ENCODE results near the gene ICA1. TPM values are rescaled to one million over a fixed set of nuclear protein-coding genes. Genes with fewer than 3 reads are reported as not detected.

The ICA1 gene
- total RNA-seq, 1 experiment from 2014 or later, result not detected

- no peaks in the 10 kb centered on the region for H3K9me3 ChIP-seq (ENCODE audit: low read depth, low read length, poor library complexity, severe bottlenecking)
- no peak for DNase-seq (ENCODE audit: low spot score)
- H3K27ac ChIP-seq (ENCODE audit: low read depth, low read length, poor library complexity, severe bottlenecking), result no peak overlapping the region
- H3K36me3 ChIP-seq (ENCODE audit: insufficient read depth, low read length, poor library complexity, severe bottlenecking), result no peaks in the 10 kb centered on the region
- H3K27me3 ChIP-seq (replicated peaks; ENCODE audit: insufficient read depth, low read depth, low read length, poor library complexity), result no peaks in the 10 kb centered on the region
- ChIA-PET POLR2A (ENCODE audit: low non-redundant PET) (no interaction called here), CTCF (no interaction called here)
- BruUV-seq (replicated peaks), result no TSS peak
- no peak for TF ChIP-seq EZH2 (IDR thresholded peaks at IDR 0.05; ENCODE audit: borderline replicate concordance, low read depth, low read length, poor library complexity, severe bottlenecking)
- TF ChIP-seq CTCF (conservative IDR thresholded peaks at IDR 0.05; ENCODE audit: low read depth, low read length), result no peak
- H3K4me3 ChIP-seq (ENCODE audit: low read depth, low read length, poor library complexity, severe bottlenecking), result no peak overlapping the region
- intact Hi-C loops (cut with micrococcal nuclease; ENCODE audit: unreplicated experiment), result no loop called here
- H3K4me1 ChIP-seq (ENCODE audit: insufficient read depth, low read length, poor library complexity, severe bottlenecking), result peaks cover 53% of the 10 kb centered on the region
These were observed 110.7 kb downstream of the ICA1 start for GRCh38 chr7:8151161-8151725.

DNA sequence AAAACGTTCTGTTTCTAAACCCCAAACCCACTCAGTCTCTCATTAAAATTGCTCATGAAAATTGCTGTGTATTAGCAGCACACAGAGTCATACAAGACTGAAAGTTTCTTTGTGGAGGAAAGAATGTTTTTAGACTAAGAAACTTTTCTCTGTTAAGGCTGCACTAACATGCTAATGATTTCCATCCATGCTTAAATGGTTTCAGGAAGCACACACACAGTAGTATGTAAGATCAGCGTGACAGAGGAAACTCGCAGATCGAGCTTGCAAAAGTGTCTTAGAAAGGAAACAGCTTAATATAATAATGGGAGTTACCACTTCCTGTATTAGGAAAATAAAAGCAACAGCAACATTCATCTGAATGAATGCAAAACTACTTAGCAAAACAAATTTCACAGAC lies 112.7 kb downstream of the ICA1 start:
- H3K4me3 ChIP-seq (ENCODE audit: low read depth, low read length, poor library complexity, severe bottlenecking), result peak overlapping the region; percentile 13
- intact Hi-C loops (cut with micrococcal nuclease; ENCODE audit: unreplicated experiment), result no loop called here
- peaks cover 53% of the 10 kb centered on the region for H3K4me1 ChIP-seq (ENCODE audit: insufficient read depth, low read length, poor library complexity, severe bottlenecking)
- peak; percentile 93 for DNase-seq (ENCODE audit: low spot score)
- ChIA-PET CTCF (no interaction called here), POLR2A (ENCODE audit: low non-redundant PET) (no interaction called here)
- H3K27ac ChIP-seq (ENCODE audit: low read depth, low read length, poor library complexity, severe bottlenecking), result peak overlapping the region; percentile 66
- no peak for TF ChIP-seq EZH2 (IDR thresholded peaks at IDR 0.05; ENCODE audit: borderline replicate concordance, low read depth, low read length, poor library complexity, severe bottlenecking)
- TF ChIP-seq CTCF (conservative IDR thresholded peaks at IDR 0.05; ENCODE audit: low read depth, low read length), result no peak
- no peaks in the 10 kb centered on the region for H3K9me3 ChIP-seq (ENCODE audit: low read depth, low read length, poor library complexity, severe bottlenecking)
- no peaks in the 10 kb centered on the region for H3K36me3 ChIP-seq (ENCODE audit: insufficient read depth, low read length, poor library complexity, severe bottlenecking)
- no peaks in the 10 kb centered on the region for H3K27me3 ChIP-seq (replicated peaks; ENCODE audit: insufficient read depth, low read depth, low read length, poor library complexity)
- BruUV-seq (replicated peaks), result no TSS peak

DNA sequence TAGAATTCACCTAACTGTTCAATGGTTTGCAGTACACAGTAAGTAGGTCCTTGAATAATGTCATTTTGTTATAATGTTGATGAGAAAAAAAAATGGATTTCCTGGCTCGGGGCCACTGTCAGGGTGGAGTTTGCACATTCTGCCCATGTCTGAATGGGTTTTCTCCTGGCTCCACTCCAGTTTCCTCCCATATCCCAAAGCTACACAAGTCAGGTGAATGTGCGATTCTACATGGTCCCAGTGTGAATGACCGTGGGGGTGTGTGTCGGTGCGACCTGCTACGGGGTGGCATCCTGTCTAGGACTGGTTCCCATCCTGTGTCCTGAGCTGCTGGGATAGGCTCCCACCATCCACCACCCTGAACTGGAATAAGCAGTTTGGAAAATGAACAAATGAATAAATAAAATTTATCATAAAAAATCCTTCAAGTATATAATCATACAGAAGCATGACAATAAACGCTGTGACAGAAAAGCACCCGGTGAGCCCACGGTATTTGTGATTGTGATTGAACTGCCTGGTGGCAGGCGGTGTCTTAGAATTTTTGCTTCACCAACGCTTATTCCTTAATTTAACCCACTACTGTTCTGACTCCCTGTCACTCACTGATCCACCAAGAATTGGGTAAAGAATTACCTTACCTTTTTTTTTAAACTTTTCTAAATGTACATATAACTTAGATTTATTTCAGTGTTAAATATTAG lies 114.1 kb downstream of the ICA1 start:
- Histone ChIP-seq H3K36me3 (ENCODE audit: insufficient read depth, low read length, poor library complexity, severe bottlenecking) (no peaks in the 10 kb centered on the region), H3K9me3 (ENCODE audit: low read depth, low read length, poor library complexity, severe bottlenecking) (no peaks in the 10 kb centered on the region), H3K4me3 (ENCODE audit: low read depth, low read length, poor library complexity, severe bottlenecking) (no peak overlapping the region), H3K27me3 (replicated peaks; ENCODE audit: insufficient read depth, low read depth, low read length, poor library complexity) (no peaks in the 10 kb centered on the region), H3K4me1 (ENCODE audit: insufficient read depth, low read length, poor library complexity, severe bottlenecking) (peaks cover 53% of the 10 kb centered on the region), H3K27ac (ENCODE audit: low read depth, low read length, poor library complexity, severe bottlenecking) (peak overlapping the region; percentile 66)
- intact Hi-C loops (cut with micrococcal nuclease; ENCODE audit: unreplicated experiment), result no loop called here
- DNase-seq (ENCODE audit: low spot score), result no peak
- POLR2A ChIA-PET (ENCODE audit: low non-redundant PET), result no interaction called here
- no TSS peak for BruUV-seq (replicated peaks)
- no peak for TF ChIP-seq CTCF (conservative IDR thresholded peaks at IDR 0.05; ENCODE audit: low read depth, low read length)
- no peak for TF ChIP-seq EZH2 (IDR thresholded peaks at IDR 0.05; ENCODE audit: borderline replicate concordance, low read depth, low read length, poor library complexity, severe bottlenecking)
- CTCF ChIA-PET, result no interaction called here

All from A673 (cell line).